GM12865 (cell line): ENCODE measurements around the gene TMEM252.

Experiments used
- DNase-seq: peaks from one replicate; pipeline ENCODE4 v3.0.0; 2010; ENCODE audit warnings: low read depth
- H3K4me3 ChIP-seq: 2 replicates; pipeline ENCODE4 v1.5.1; 2011; ENCODE audit warnings: mild to moderate bottlenecking, low read depth, low read length, control low read depth
- TF ChIP-seq, protein P1 (sequence below): IDR thresholded peaks from 2 replicates; pipeline ENCODE4 v1.5.1; 2011; ENCODE audit warnings: low read length, control low read depth, low read depth, inconsistent platforms; ENCODE audit not compliant: insufficient read depth; ENCODE audit errors: missing control alignments

Gene TMEM252

DNA sequence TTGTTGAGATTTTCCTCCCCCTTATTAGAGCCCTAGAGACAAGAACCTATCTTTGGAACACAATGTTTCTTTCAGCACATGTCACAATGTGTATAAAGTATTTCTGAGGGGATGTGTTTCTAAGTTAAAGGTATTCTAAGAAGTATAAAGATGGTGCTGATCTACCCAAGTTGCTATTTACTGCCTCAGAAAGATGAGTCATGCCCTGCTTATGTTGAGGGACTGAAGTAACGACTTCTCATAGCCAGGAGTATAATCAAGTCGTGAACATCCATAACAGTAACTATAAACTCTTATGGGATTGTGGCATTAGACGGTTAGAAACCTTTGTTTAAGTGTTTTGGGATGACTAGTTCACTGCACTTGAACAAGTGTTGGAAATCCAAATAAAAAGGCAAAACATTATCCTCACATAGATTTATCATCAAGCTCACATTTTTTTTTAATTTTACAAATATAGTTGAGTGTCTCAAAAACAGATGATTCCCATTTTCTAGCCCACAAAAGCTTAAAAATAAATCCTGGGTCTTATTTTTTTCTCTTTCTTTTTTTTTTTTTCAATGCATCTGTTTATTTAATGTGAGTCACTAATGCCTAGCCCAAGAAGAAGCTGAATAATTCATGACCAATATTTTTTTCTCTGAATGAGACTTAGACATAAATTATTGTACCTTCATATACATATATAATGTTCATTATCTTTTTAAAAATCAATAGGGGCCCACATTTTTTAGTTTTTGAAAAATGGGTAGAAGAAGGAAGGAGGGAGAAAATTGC lies 12.2 kb upstream of the TMEM252 start:
- DNase-seq = no peak

DNA sequence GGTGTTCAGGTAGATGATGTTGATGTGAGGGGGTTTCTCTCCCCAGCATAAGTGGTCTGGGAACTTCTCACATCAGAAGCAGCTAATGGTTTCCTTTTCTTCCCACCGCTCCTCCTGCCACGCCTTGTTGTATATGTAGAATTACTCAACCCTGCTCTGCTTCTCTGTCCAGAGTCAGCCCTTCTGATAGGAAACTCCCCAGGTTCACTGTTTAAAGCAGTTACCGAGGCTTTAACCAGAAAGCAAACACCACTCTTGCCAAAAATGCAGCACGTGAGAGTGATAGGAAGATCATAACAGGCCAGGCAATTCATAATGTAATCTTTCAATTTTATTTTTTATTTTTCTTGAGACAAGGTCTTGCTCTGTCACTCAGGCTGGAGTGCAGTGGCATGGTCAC lies 10.5 kb upstream of the TMEM252 start:
- peak; percentile 67 for DNase-seq
- TF ChIP-seq, protein P1, sequence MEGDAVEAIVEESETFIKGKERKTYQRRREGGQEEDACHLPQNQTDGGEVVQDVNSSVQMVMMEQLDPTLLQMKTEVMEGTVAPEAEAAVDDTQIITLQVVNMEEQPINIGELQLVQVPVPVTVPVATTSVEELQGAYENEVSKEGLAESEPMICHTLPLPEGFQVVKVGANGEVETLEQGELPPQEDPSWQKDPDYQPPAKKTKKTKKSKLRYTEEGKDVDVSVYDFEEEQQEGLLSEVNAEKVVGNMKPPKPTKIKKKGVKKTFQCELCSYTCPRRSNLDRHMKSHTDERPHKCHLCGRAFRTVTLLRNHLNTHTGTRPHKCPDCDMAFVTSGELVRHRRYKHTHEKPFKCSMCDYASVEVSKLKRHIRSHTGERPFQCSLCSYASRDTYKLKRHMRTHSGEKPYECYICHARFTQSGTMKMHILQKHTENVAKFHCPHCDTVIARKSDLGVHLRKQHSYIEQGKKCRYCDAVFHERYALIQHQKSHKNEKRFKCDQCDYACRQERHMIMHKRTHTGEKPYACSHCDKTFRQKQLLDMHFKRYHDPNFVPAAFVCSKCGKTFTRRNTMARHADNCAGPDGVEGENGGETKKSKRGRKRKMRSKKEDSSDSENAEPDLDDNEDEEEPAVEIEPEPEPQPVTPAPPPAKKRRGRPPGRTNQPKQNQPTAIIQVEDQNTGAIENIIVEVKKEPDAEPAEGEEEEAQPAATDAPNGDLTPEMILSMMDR = no peak
- H3K4me3 ChIP-seq = no peak overlapping the region

More for the DNA sequence above, 12.2 kb upstream of the TMEM252 start:
- TF ChIP-seq, protein P1 = no peak
- H3K4me3 ChIP-seq = no peak overlapping the region

DNA sequence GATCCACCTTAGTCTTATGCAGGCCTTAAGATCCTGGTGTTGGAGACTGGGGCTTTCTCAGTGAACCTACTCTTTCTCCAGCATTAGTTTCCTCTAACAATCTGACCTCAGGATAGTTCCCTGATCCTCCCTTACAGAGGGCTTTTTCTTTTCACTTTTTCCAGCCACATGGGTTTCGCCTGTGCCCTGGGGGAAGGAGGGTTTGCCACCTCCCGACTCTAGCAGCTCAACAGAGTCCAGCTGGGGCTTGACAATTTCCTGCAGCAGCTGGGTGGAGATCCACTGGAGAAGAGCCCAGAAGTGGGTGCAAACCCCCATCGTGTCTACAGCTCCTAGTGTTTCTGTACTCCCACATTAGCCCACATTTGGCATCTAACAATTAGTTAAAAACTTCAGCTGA lies 7.6 kb upstream of the TMEM252 start:
- DNase-seq = no peak
- TF ChIP-seq, protein P1 = no peak
- H3K4me3 ChIP-seq = no peak overlapping the region

DNA sequence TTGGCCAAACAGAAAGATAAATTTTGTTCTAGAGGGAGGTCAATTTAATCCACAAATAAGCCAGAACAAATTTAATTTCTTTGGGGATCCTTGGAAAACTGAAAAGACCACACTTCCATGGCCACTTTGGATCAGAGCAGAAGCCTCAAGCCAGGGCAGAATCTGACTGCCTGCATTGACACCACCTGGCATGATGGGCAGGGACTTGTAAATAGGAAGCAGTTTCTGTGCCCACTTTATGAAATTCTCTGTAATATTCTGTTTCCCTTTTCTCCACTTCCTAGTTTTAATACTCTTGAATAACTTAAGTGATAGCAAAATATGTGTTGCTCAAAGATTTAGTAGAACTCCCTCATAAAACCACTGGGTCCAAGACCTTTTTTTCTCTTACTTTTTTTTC lies 6.7 kb upstream of the TMEM252 start:
- DNase-seq = no peak
- no peak overlapping the region; the same call in 1 of the 2 replicates for H3K4me3 ChIP-seq
- TF ChIP-seq, protein P1 = no peak

DNA sequence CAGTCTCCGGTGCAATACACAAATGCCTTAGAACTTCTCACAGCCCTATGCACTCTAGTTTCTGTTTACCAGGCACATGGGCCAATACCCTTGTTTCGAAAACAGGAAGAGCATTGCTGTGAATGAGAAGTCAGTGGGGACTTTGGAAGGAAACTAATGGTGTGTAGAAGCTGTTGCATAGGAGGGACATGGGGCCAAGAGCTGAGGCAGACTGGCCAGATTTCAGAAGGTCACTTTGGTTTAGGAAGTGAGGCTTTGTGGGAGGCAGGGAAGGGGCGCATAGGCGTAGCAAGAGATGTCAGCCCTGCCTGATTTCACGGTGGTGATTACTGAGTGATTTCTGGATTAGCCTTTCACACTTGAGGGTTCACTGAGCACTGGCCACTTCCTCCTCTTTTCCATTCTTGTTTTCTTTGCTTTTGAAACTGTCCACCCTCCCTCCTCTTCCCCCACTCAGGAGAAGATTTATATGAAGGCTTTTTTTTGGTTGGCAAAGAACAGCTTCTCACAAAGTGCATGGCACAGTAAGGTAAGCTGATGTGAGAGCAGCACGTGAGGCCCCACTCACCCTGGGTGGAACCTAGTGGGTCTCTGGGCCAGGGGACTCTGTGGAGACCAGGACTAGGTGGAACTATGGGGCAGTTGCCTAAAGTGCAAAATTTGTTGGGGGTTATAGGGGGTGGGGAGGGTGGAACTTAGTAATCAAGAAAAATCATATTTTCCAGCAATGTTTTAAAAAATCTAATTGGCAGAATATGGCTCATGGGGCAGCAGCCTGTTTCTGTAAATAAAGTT lies 6.1 kb upstream of the TMEM252 start:
- TF ChIP-seq, protein P1 = no peak
- H3K4me3 ChIP-seq = peak overlapping the region; percentile 39
- peak; percentile 92 for DNase-seq

DNA sequence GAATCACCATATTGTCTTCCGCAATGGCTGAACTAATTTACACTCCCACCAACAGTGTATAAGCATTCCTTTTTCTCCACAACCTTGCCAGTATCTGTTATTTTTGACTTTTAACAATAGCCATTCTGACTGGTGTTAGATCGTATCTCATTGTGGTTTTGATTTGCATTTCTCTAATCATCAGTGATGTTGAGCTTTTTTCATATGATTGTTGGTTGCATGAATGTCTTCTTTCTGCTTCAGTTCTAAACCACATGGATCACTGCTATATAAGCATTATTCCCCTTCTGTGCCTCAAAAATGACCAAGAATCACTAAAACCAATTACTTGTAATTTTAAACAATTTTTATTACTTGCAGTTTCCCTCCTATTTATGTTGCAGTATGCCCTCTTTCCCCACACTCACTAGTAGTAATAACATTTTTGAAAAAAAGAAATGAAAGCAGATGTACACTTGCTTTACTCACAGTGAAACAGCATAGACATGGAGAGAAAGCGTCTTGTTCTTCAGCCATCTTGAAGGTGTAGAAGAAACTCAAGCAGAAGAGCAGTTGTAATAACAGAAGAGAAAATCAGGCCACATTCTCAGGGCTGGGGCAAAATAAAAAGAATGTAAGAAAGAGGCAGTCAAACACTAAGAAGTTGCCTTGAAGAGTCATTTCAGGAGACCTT lies 4.5 kb upstream of the TMEM252 start:
- DNase-seq = peak; percentile 80
- TF ChIP-seq, protein P1 = no peak
- no peak overlapping the region; the same call in 1 of the 2 replicates for H3K4me3 ChIP-seq
